Suprapubic skin (tissue), 4 donors: ENCODE results near the gene RALGDS. TPM values are rescaled to one million over a fixed set of nuclear protein-coding genes. Genes with fewer than 3 reads are reported as not detected.

Experiments
- DNase-seq, 2 donors: peaks; one replicate each; pipeline ENCODE4 v3.0.0-alpha.2; 2019; ENCODE audit warnings: low spot score in 2 of 2
- H3K27ac ChIP-seq: fragments of 200-600 bp; sonication (generic); one replicate; pipeline ENCODE4 v1.5.1; 2019
- H3K27me3 ChIP-seq: fragments of 200-600 bp; sonication (generic); one replicate; pipeline ENCODE4 v1.5.1; 2019
- H3K36me3 ChIP-seq: fragments of 200-600 bp; sonication (generic); one replicate; pipeline ENCODE4 v1.5.1; 2019
- H3K4me1 ChIP-seq: fragments of 200-600 bp; sonication (generic); one replicate; pipeline ENCODE4 v1.5.1; 2019
- H3K4me3 ChIP-seq: fragments of 200-600 bp; sonication (generic); one replicate; pipeline ENCODE4 v1.5.1; 2019; ENCODE audit warnings: mild to moderate bottlenecking
- H3K9me3 ChIP-seq: fragments of 200-600 bp; sonication (generic); one replicate; pipeline ENCODE4 v1.5.1; 2019
- CTCF ChIP-seq, 2 donors: fragments of 200-600 bp in 1 of 2; fragments of 450-650 bp in 1 of 2; sonication (generic) in 1 of 2; IDR thresholded peaks; one replicate each; pipeline ENCODE4 v1.5.1; 2016 to 2019; ENCODE audit warnings: antibody characterized with exemption in 2 of 2, mild to moderate bottlenecking in 1 of 2, moderate library complexity in 1 of 2
- EP300 ChIP-seq: sonication (generic); formaldehyde crosslinking; IDR thresholded peaks from one replicate; pipeline ENCODE4 v1.6.1; 2017; ENCODE audit warnings: antibody characterized with exemption
- POLR2A ChIP-seq, 2 donors: fragments of 450-650 bp; IDR thresholded peaks; one replicate each; pipeline ENCODE4 v1.6.1; 2017; ENCODE audit warnings: antibody characterized with exemption in 2 of 2, mild to moderate bottlenecking in 2 of 2, moderate library complexity in 2 of 2
- POLR2AphosphoS5 ChIP-seq, 3 donors: sonication (generic); formaldehyde crosslinking; IDR thresholded peaks; one replicate each; pipeline ENCODE4 v1.6.1; 2017; ENCODE audit warnings: antibody characterized with exemption in 3 of 3
- WGBS: methylation state at CpG from one replicate; pipeline ENCODE4 v1.1.5; 2018; 5-methylcytosine and 5-hydroxymethylcytosine counted together
- total RNA-seq, 4 donors: library from RNA; depleted of rRNA; stranded (reverse); fragments of >200 nt; gene quantifications; one replicate each; pipeline ENCODE4 v1.1.0, GENCODE V29; 2016

RALGDS gene
- total RNA-seq, 4 donors from 2014 or later, result 173 to 244 (median 212) TPM

- H3K36me3 ChIP-seq, result peaks cover 13% of the 10 kb centered on the region
- no peak overlapping the region for H3K4me3 ChIP-seq
- H3K27me3 ChIP-seq, result no peaks in the 10 kb centered on the region
- 51% methylated on average over 3 of the region's 32 CpGs for WGBS
- DNase-seq, result peak in 1 of 2 donors; percentile 80
- H3K4me1 ChIP-seq, result peaks cover 88% of the 10 kb centered on the region
- peak overlapping the region; percentile 65 for H3K27ac ChIP-seq
- H3K9me3 ChIP-seq, result no peaks in the 10 kb centered on the region
- TF ChIP-seq POLR2A (IDR thresholded peaks at IDR 0.05) (no peak), POLR2AphosphoS5 (IDR thresholded peaks at IDR 0.05) (no peak), CTCF (IDR thresholded peaks at IDR 0.05) (no peak), EP300 (no peak)
These were observed 5.3 kb downstream of the RALGDS start for GRCh38 chr9:133115604-133116345.

- Histone ChIP-seq H3K36me3 (peaks cover 21% of the 10 kb centered on the region), H3K27ac (peak overlapping the region; percentile 65), H3K27me3 (no peaks in the 10 kb centered on the region), H3K9me3 (no peaks in the 10 kb centered on the region), H3K4me3 (no peak overlapping the region), H3K4me1 (peaks cover 83% of the 10 kb centered on the region)
- TF ChIP-seq POLR2AphosphoS5 (IDR thresholded peaks at IDR 0.05) (no peak), EP300 (no peak), POLR2A (IDR thresholded peaks at IDR 0.05) (no peak), CTCF (IDR thresholded peaks at IDR 0.05) (no peak)
- WGBS, result 79% methylated on average over 15 of the region's 19 CpGs
- DNase-seq, result peak in 1 of 2 donors; percentile 71
These were observed 6.0 kb downstream of the RALGDS start for GRCh38 chr9:133114886-133115603.

- Histone ChIP-seq H3K27ac (peak overlapping the region; percentile 65), H3K27me3 (no peaks in the 10 kb centered on the region), H3K4me1 (peaks cover 75% of the 10 kb centered on the region), H3K36me3 (peaks cover 29% of the 10 kb centered on the region), H3K9me3 (no peaks in the 10 kb centered on the region), H3K4me3 (peak overlapping the region; percentile 15)
- 49% methylated on average over 5 of the region's 20 CpGs for WGBS
- peak in 1 of 2 donors; percentile 74 for DNase-seq
- peak in 1 of 3 donors; percentile 23 for TF ChIP-seq POLR2AphosphoS5 (IDR thresholded peaks at IDR 0.05)
- no peak for TF ChIP-seq POLR2A (IDR thresholded peaks at IDR 0.05)
- TF ChIP-seq CTCF (IDR thresholded peaks at IDR 0.05), result no peak
These were observed 6.8 kb downstream of the RALGDS start for GRCh38 chr9:133113949-133114885.

- DNase-seq, result peak in 1 of 2 donors; percentile 84
- 47% methylated on average over 13 of the region's 19 CpGs for WGBS
- peak overlapping the region; percentile 65 for H3K27ac ChIP-seq
- TF ChIP-seq CTCF (IDR thresholded peaks at IDR 0.05) (no peak), POLR2A (IDR thresholded peaks at IDR 0.05) (no peak), POLR2AphosphoS5 (IDR thresholded peaks at IDR 0.05) (no peak), EP300 (no peak)
- H3K9me3 ChIP-seq, result no peaks in the 10 kb centered on the region
- H3K27me3 ChIP-seq, result no peaks in the 10 kb centered on the region
- H3K4me1 ChIP-seq, result peaks cover 66% of the 10 kb centered on the region
- H3K36me3 ChIP-seq, result peaks cover 38% of the 10 kb centered on the region
- H3K4me3 ChIP-seq, result peak overlapping the region; percentile 15
These were observed 7.7 kb downstream of the RALGDS start for GRCh38 chr9:133113163-133113948.
